BLaER1 treated with 17β-estradiol and CSF1 and Interleukin-3, amounts not matched to agents 10 nM and 100 nM (cell line): ENCODE data around the gene HOXB7.

Experiments
- H3K27ac ChIP-seq, 11 experiments: shearing (Covaris generic); formaldehyde crosslinking; 2 replicates each; pipeline ENCODE4 v1.8.1; 2022
- H3K27me3 ChIP-seq, 11 experiments: shearing (Covaris generic); formaldehyde crosslinking; 2 replicates each; pipeline ENCODE4 v1.8.1; 2022
- H3K36me3 ChIP-seq, 11 experiments: shearing (Covaris generic); formaldehyde crosslinking; 2 replicates each; pipeline ENCODE4 v1.8.1; 2022
- H3K4me1 ChIP-seq, 10 experiments: shearing (Covaris generic); formaldehyde crosslinking; 2 replicates each; pipeline ENCODE4 v1.8.1; 2022
- H3K4me2 ChIP-seq, 11 experiments: shearing (Covaris generic); formaldehyde crosslinking; 2 replicates each; pipeline ENCODE4 v1.8.1; 2022
- H3K4me3 ChIP-seq, 10 experiments: shearing (Covaris generic); formaldehyde crosslinking; 2 replicates each; pipeline ENCODE4 v1.8.1; 2022
- H3K9ac ChIP-seq, 11 experiments: shearing (Covaris generic); formaldehyde crosslinking; 2 replicates each; pipeline ENCODE4 v1.8.1; 2022
- H3K9me3 ChIP-seq, 11 experiments: shearing (Covaris generic); formaldehyde crosslinking; replicated peaks in 1 of 11; 2 replicates each; pipeline ENCODE4 v1.8.1; 2022
- H4K20me1 ChIP-seq, 11 experiments: shearing (Covaris generic); formaldehyde crosslinking; 2 replicates each; pipeline ENCODE4 v1.8.1; 2022
- Cebpa-rat ChIP-seq, 11 experiments: shearing (Covaris generic); IDR thresholded peaks; 2 replicates each; pipeline ENCODE4 v1.8.1; 2022

Gene HOXB7

DNA sequence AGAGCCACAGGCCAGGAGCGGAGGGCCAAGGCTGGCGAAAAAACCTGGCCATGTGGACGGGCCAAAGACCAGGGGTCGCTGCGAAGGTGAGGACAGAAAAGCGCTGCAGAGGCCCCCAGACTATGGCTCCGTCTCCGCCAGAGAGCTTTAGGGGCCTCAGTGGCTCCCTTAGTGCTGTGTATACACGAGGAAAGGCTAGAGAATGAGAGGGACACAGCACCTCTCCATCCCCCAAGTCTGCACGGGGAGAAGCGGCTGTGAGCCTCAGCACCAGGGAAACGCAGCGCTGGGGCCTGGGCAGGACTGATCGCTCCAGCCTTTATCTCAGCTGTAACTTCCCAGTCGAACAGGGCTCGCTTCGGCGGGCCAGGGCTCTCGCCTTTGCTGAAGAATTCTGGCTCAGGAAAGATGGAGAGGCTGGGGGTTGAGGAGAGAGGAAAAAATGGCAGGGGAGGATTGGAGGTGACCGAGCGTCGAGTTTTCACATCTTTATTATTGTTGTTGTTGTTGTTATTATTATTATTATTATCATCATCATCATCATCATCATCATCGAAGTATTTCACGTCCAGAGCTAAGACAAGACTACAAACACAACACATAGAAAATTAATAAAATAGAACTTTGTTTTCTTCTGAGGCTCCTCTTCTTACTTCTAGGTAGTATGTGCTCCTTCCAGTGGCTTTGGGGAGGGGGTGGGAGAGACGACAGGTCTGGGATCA is 15.4 kb downstream of the HOXB7 start:
- Histone ChIP-seq H3K27me3 (peaks cover 98 to 100% (median 100%) of the 10 kb centered on the region in 11 experiments), H3K4me1 (peaks cover 0 to 6% (median 4%) of the 10 kb centered on the region in 10 experiments; a peak in 6 of 20 replicates), H3K27ac (no peak overlapping the region), H3K4me2 (no peak overlapping the region), H4K20me1 (peaks cover 0 to 96% (median 86%) of the 10 kb centered on the region in 11 experiments; a peak in 18 of 22 replicates), H3K36me3 (no peaks in the 10 kb centered on the region), H3K9me3 (peaks cover 0 to 14% (median 9%) of the 10 kb centered on the region in 11 experiments; a peak in 13 of 22 replicates), H3K4me3 (no peak overlapping the region), H3K9ac (no peak overlapping the region)
- no peak for TF ChIP-seq Cebpa-rat (IDR thresholded peaks at IDR 0.05)

GRCh38 chr17:48594538-48595277 is 16.1 kb downstream of the HOXB7 start:
- Histone ChIP-seq H3K27ac (no peak overlapping the region), H3K27me3 (peaks cover 98 to 100% (median 100%) of the 10 kb centered on the region in 11 experiments), H4K20me1 (peaks cover 0 to 96% (median 86%) of the 10 kb centered on the region in 11 experiments; a peak in 18 of 22 replicates), H3K4me2 (no peak overlapping the region), H3K9ac (no peak overlapping the region), H3K4me3 (no peak overlapping the region), H3K36me3 (no peaks in the 10 kb centered on the region), H3K9me3 (peaks cover 0 to 14% (median 9%) of the 10 kb centered on the region in 11 experiments; a peak in 13 of 22 replicates), H3K4me1 (peaks cover 0 to 6% (median 4%) of the 10 kb centered on the region in 10 experiments; a peak in 6 of 20 replicates)
- no peak for TF ChIP-seq Cebpa-rat (IDR thresholded peaks at IDR 0.05)

DNA sequence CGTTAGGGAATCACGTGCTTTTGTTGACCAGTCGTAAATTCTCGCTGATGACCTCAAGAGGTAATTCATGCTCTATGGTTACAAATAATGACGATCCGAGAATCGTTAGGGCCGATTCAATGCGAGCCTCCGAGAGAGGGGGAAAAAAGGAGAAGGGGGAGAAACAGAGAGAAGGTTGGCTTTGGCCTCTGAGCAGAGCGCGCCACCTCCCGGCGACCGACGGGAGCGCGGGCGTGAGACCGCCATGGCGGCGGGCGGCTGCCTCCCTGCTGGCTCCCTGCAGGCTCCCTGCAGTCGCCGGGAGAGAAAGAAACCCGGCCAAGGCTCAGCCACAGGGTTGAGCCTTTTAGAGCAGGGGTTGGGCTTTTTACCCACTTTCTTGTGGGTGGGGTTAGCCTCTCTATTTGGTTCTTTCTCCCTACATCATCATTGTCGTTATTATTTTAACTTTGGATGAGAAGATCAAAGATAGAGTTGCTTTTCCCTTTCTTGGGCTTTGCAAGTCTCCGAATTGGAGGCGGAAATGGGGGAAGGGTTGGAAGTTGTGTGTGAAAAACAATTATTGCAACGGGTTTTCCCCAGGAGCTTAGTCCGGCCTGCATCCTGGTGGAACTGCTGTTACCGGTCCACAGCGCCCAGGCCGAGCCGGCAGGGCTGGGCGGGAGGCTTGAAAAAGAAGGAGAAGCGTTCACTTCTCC is 16.8 kb downstream of the HOXB7 start:
- H3K36me3 ChIP-seq = no peaks in the 10 kb centered on the region
- H4K20me1 ChIP-seq = peaks cover 0 to 96% (median 86%) of the 10 kb centered on the region in 11 experiments; a peak in 18 of 22 replicates
- no peak overlapping the region for H3K4me3 ChIP-seq
- TF ChIP-seq Cebpa-rat (IDR thresholded peaks at IDR 0.05) = no peak
- H3K9ac ChIP-seq = no peak overlapping the region
- H3K27me3 ChIP-seq = peaks cover 98 to 100% (median 100%) of the 10 kb centered on the region in 11 experiments
- no peak overlapping the region for H3K27ac ChIP-seq
- H3K9me3 ChIP-seq = peaks cover 0 to 14% (median 9%) of the 10 kb centered on the region in 11 experiments; a peak in 13 of 22 replicates
- peak overlapping the region in 2 of 11 experiments; percentile 88 to 97; a peak in 4 of 22 replicates for H3K4me2 ChIP-seq
- H3K4me1 ChIP-seq = peaks cover 0 to 6% (median 4%) of the 10 kb centered on the region in 10 experiments; a peak in 6 of 20 replicates

GRCh38 chr17:48593126-48593829 is 17.5 kb downstream of the HOXB7 start, which contains the start of gene HOXB5:
Gene HOXB5 (minus strand): TSS chr17:48593779. CDS start chr17:48593682, 97 bp downstream.
- peaks cover 0 to 12% (median 9%) of the 10 kb centered on the region in 11 experiments; a peak in 13 of 22 replicates for H3K9me3 ChIP-seq
- no peak within 1 kb of the TSS for H3K27ac ChIP-seq
- no peaks in the 10 kb centered on the region for H3K36me3 ChIP-seq
- peaks cover 0 to 8% (median 4%) of the 10 kb centered on the region in 10 experiments; a peak in 8 of 20 replicates for H3K4me1 ChIP-seq
- H3K27me3 ChIP-seq = peaks cover 98 to 100% (median 100%) of the 10 kb centered on the region in 11 experiments
- no peak within 1 kb of the TSS for H3K9ac ChIP-seq
- peak within 1 kb of the TSS in 4 of 10 experiments; percentile 8 to 44 (median 40); a peak in 6 of 20 replicates for H3K4me3 ChIP-seq
- no peak for TF ChIP-seq Cebpa-rat (IDR thresholded peaks at IDR 0.05)
- H4K20me1 ChIP-seq = peaks cover 0 to 96% (median 87%) of the 10 kb centered on the region in 11 experiments; a peak in 18 of 22 replicates
- H3K4me2 ChIP-seq = peak within 1 kb of the TSS in 7 of 11 experiments; percentile 4 to 97 (median 38); a peak in 11 of 22 replicates

- no peak for TF ChIP-seq Cebpa-rat (IDR thresholded peaks at IDR 0.05)
- Histone ChIP-seq H3K4me2 (peak overlapping the region in 2 of 11 experiments; percentile 88 to 97; a peak in 3 of 22 replicates), H3K9ac (no peak overlapping the region), H4K20me1 (peaks cover 0 to 96% (median 88%) of the 10 kb centered on the region in 11 experiments; a peak in 19 of 22 replicates), H3K9me3 (peaks cover 0 to 5% (median 2%) of the 10 kb centered on the region in 11 experiments; a peak in 11 of 22 replicates), H3K4me3 (no peak overlapping the region), H3K36me3 (no peaks in the 10 kb centered on the region), H3K27ac (no peak overlapping the region), H3K27me3 (peaks cover 98 to 100% (median 100%) of the 10 kb centered on the region in 11 experiments), H3K4me1 (peaks cover 2 to 15% (median 8%) of the 10 kb centered on the region in 10 experiments; a peak in 16 of 20 replicates)
Measured at GRCh38 chr17:48592577-48592976, 18.2 kb downstream of the HOXB7 start.

DNA sequence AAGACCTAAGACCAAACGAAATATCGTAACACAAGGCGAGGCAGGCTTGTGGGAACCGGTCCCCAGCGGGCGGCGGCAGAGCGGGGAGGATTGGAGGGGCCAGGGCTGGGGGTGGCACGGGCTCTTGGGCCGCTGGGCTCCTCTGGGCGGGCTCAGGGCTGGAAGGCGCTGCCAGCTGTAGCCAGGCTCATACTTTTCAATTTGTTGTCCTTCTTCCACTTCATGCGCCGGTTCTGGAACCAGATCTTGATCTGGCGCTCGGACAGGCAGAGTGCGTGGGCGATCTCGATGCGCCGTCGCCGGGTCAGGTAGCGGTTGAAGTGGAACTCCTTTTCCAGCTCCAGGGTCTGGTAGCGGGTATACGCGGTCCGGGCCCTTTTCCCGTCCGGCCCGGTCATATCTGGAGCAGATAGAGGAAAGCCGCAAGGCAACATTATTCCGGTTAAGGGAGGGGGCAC is 18.7 kb downstream of the HOXB7 start:
- no peak for TF ChIP-seq Cebpa-rat (IDR thresholded peaks at IDR 0.05)
- H4K20me1 ChIP-seq = peaks cover 0 to 96% (median 87%) of the 10 kb centered on the region in 11 experiments; a peak in 19 of 22 replicates
- no peak overlapping the region for H3K4me2 ChIP-seq
- peaks cover 5 to 20% (median 12%) of the 10 kb centered on the region in 10 experiments; a peak in 16 of 20 replicates for H3K4me1 ChIP-seq
- H3K9me3 ChIP-seq = no peaks in the 10 kb centered on the region
- peaks cover 98 to 100% (median 100%) of the 10 kb centered on the region in 11 experiments for H3K27me3 ChIP-seq
- H3K4me3 ChIP-seq = no peak overlapping the region
- no peaks in the 10 kb centered on the region for H3K36me3 ChIP-seq
- H3K9ac ChIP-seq = no peak overlapping the region
- no peak overlapping the region for H3K27ac ChIP-seq

DNA sequence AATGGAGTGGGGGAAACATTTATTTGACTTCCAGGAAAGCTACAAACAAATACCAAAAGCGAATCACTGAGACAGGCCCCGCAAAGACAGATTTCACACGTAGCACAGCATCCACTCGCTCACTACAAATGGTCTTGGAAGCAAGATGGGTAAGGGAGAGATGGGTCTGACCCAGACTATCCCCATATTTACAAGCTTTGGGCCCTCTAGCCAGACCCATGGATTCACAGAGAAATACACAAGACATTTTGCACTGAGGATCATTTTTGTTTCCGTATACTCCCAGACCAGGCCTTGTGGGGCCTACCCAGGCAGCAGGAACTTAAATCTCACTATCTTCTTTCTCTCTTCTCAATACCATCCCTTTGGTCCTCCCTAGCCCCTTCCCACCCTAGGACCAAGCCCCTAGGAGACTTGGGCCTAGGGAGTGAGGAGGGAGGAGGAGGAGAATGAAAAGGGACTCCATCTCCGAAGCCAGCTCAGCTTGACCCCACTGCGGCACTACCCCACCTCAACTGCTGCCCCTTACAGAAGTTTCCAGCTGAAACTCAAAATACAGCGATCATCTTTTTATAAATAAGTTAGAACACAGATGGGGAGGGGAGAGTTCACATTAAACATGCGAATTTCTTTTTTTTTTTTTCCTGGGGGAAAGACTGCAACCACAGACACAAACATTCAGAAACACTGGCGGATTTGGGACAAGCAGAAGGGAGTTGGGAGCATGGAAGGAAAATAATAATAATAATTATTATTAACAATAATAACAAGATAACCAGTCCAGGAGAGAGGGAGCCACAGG is 19.4 kb downstream of the HOXB7 start:
- Histone ChIP-seq H3K9me3 (no peaks in the 10 kb centered on the region), H3K36me3 (no peaks in the 10 kb centered on the region), H3K27me3 (peaks cover 98 to 100% (median 100%) of the 10 kb centered on the region in 11 experiments), H3K27ac (no peak overlapping the region), H3K4me3 (no peak overlapping the region), H4K20me1 (peaks cover 0 to 96% (median 87%) of the 10 kb centered on the region in 11 experiments; a peak in 19 of 22 replicates), H3K9ac (no peak overlapping the region), H3K4me1 (peaks cover 5 to 26% (median 14%) of the 10 kb centered on the region in 10 experiments; a peak in 17 of 20 replicates), H3K4me2 (no peak overlapping the region)
- no peak for TF ChIP-seq Cebpa-rat (IDR thresholded peaks at IDR 0.05)
